GM20000 (cell line): ENCODE measurements around the gene ACTR1B.

Source experiments
- DNase-seq: peaks from one replicate; pipeline ENCODE4 v3.0.0; 2012; ENCODE audit warnings: low spot score
- CTCF ChIP-seq: IDR thresholded peaks from 2 replicates; pipeline ENCODE4 v1.5.1; 2012; ENCODE audit warnings: mild to moderate bottlenecking, control low read depth; ENCODE audit errors: extremely low read depth, missing control alignments

The ACTR1B gene

DNA sequence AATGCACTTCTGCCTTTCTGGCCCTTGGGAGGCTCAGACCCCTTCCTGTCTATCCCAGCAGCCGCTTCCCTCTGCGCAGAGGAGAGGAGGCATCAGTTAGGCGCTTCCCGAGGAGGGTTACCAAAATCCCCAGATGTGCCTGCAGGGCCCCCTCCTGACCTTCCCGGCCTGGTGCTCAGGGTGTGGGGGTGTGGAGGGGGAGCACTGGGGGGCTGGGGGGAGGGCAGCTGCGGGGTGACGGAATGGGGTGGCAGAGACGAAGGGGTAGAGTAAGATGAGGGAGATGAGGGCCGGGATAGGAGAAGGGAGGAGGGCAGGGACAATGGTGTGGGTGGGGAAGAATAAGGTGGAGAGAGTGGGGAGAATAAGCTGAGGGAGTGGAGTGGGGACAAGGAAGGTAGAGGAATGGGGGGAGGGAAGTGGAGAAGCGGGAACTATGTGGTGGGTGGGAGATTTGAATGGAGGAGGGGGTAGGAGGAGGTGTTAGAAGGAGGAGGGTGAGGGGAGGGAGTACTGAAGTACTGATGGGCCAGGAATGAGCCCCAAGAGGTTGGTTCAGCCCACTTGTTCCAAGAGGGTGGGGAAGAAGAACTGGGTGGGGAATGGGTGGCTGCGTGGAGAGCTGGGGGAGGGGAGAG lies 43.0 kb upstream of the ACTR1B start:
- DNase-seq = no peak
- TF ChIP-seq CTCF = no peak

DNA sequence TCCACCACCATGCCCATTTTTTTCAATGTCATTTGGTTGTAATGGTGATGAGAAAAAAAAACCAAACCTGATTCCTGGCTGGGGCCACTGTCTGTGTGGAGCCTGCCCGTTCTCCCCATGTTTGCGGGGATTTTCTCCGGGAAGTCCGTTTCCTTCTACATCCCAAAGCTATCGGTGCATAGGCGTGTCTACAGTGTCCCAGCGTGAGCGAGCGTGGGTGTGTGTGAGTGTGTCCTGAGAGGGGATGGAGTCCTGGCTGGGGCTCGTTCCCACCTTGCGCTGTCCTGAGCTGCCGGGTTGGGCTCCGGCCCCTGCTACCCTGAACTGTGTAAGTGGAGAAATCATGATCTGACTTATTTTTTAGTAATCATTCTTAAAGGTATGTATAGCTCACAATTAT lies 42.3 kb upstream of the ACTR1B start:
- TF ChIP-seq CTCF = no peak
- DNase-seq = no peak

DNA sequence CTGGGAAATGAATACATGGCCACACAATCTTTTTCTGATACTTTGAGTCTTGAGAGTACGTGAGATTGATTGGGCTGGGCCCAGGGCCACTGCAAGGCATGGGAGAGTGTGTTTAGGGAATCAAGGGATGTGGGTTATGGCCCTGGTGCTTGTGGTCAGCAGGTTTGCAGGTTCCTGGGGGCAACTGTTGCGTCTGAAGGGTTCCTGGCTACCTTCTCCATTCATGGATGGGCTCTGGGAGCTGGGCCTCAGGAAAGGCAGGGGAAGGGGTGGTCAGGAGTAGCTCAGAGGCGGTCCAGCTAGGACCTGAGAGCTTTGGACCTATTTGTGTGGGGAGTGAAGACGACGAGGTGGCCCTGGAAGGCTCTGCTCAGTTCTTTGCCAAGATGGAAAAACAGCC lies 41.1 kb upstream of the ACTR1B start:
- DNase-seq = no peak
- TF ChIP-seq CTCF = no peak

GRCh38 chr2:97703741-97704140 lies 39.9 kb upstream of the ACTR1B start:
- DNase-seq = no peak
- TF ChIP-seq CTCF = no peak

- no peak for DNase-seq
- TF ChIP-seq CTCF = no peak
These were observed 39.1 kb upstream of the ACTR1B start for GRCh38 chr2:97702731-97703470.

DNA sequence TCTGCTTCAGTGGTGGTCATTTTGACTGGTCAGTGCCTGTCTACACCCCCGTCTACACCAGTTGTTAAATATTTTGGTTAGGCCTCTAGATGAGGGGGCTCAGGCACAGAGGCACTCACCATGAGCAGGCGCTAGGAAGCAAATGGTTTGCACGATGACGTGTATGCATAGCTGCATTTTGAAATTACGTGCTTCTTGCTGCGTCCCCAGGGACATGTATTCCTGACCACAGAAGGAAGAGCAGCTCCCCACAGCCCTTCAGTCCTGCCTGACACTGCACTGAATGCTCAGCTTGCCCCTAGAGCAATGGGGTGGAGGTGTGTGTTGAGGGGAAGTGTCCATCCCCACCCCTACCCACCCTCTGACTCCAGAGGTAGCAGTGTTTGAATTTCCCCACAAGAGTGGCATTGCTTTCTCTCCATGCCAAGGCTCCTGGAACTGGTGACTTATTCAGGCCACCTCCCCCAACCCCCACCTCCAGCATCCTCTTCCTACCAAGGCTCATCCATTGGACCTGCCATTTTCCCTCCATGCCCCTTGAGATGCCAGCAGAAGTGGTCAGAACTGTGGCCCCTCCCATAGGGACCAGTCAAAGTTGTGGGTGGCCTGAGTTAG lies 38.1 kb upstream of the ACTR1B start:
- no peak for DNase-seq
- TF ChIP-seq CTCF = no peak

DNA sequence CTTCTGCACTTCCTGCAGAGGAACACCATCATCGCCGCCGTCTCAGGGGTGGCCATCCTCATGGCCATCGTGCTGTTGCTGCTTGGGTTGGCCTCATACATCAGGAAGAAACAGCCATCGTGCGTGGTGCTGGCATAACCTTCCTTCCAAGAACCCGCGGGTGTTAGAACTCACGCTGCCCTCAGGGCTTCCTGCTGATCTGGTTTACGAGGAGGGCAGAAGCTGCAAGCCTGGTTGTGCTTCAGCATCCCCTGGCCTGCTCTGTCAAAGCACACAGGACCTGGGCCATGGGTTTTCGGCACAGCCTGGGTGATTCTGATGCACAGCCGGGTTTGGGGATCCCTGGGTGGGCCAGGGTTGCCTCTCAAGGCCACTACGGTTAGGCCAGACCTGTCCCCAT lies 37.3 kb upstream of the ACTR1B start:
- no peak for TF ChIP-seq CTCF
- DNase-seq = no peak
